Measurements from ENCODE around the gene PCDH9.
"Not testable (repeated sequence)": the region's sequence is repeated elsewhere in the genome, so short reads cannot be mapped to it uniquely, and the experiment has no call there.

The PCDH9 gene

DNA sequence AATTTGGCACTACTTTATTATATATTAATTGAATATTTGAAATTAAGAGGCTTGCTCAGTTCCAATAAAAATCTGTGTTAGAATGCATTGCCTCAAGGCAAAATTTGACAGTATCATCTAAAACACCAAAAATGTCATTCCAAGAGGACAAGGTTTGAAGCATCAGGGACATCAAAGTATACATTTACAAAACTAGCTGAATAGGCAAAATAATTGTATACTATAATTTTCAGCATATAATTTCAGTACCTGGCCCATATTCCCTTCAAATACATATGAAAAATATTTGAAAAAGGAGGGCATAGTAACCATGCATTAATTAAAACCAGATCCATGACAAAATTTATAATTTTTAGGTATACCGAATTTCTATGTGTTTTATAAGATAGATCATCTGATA is 963.8 kb downstream of the PCDH9 start:
- no peak overlapping the region for H3K4me3 ChIP-seq (ENCODE audit: low read depth, low read length)
- in situ Hi-C loops (cut with HindIII; ENCODE audit: low sequenced_read_pairs), result no loop called here
- TF ChIP-seq, protein P1, sequence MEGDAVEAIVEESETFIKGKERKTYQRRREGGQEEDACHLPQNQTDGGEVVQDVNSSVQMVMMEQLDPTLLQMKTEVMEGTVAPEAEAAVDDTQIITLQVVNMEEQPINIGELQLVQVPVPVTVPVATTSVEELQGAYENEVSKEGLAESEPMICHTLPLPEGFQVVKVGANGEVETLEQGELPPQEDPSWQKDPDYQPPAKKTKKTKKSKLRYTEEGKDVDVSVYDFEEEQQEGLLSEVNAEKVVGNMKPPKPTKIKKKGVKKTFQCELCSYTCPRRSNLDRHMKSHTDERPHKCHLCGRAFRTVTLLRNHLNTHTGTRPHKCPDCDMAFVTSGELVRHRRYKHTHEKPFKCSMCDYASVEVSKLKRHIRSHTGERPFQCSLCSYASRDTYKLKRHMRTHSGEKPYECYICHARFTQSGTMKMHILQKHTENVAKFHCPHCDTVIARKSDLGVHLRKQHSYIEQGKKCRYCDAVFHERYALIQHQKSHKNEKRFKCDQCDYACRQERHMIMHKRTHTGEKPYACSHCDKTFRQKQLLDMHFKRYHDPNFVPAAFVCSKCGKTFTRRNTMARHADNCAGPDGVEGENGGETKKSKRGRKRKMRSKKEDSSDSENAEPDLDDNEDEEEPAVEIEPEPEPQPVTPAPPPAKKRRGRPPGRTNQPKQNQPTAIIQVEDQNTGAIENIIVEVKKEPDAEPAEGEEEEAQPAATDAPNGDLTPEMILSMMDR (IDR thresholded peaks at IDR 0.05; ENCODE audit: low read depth, low read length), result no peak
- no peak for DNase-seq (ENCODE audit: low read depth, low spot score)

DNA sequence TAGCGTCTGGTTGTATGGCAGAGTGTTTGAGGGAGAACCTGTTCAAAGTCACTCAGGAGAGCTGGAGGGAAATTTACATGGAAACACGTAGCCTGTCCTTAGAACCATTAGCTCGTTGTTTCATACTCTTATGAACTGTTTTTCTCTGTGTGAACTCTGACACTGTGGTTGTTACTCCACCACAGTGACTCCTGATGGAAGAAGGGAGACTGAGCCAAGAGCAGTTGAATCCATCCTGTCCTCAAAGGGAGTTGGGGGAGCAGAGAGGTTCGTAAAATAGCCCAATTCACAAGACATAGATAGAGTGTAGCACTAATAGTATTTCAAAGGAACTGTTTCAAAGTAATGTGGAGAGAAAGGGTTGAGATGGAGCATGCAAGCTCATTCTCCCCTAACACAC is 964.8 kb downstream of the PCDH9 start:
- in situ Hi-C loops (cut with HindIII; ENCODE audit: low sequenced_read_pairs), result no loop called here
- TF ChIP-seq, protein P1 (IDR thresholded peaks at IDR 0.05; ENCODE audit: low read depth, low read length), result no peak
- H3K4me3 ChIP-seq (ENCODE audit: low read depth, low read length), result no peak overlapping the region
- DNase-seq (ENCODE audit: low read depth, low spot score), result peak; percentile 46

DNA sequence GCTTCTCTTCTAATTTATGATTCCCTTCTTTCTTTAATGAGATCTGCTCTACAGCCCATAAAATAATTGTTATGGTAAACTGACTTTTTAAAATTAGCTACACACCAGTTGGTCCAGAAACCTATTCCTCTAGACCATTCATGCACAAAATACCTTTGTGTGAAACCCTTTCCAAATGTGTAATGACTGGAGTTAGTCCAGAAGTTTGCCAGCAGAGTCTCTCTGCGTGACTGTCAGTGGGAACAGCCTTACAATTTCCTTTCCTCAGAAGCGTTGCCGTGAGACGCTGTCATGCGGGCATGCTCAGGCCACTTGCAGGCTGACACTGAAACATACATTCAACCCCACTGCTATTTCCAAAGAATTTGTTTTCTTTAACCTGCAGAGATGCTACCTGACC is 965.2 kb downstream of the PCDH9 start:
- H3K4me3 ChIP-seq (ENCODE audit: low read depth, low read length), result no peak overlapping the region
- in situ Hi-C loops (cut with HindIII; ENCODE audit: low sequenced_read_pairs), result no loop called here
- TF ChIP-seq, protein P1 (IDR thresholded peaks at IDR 0.05; ENCODE audit: low read depth, low read length), result no peak
- DNase-seq (ENCODE audit: low read depth, low spot score), result peak; percentile 51

DNA sequence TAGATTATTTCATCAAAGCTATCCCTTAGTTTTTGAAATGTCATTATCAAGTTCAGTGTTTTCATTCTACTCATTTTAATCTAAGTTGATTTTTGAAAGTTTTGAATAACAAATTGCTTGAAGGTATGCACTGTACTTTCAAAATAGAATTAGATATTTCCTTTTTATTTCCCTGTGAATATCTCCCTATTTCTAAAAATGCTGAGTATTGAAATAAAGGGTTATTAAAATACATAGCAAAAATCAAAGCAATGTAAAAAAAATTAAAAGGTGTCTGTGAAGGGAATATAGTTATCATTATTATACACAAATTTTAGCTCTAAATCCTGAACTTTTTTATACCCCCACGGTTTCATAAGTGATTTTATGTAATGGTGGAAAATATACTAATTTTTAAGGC is 967.8 kb downstream of the PCDH9 start:
- H3K4me3 ChIP-seq (ENCODE audit: low read depth, low read length), result no peak overlapping the region
- TF ChIP-seq, protein P1 (IDR thresholded peaks at IDR 0.05; ENCODE audit: low read depth, low read length), result no peak
- in situ Hi-C loops (cut with HindIII; ENCODE audit: low sequenced_read_pairs), result no loop called here
- no peak for DNase-seq (ENCODE audit: low read depth, low spot score)

DNA sequence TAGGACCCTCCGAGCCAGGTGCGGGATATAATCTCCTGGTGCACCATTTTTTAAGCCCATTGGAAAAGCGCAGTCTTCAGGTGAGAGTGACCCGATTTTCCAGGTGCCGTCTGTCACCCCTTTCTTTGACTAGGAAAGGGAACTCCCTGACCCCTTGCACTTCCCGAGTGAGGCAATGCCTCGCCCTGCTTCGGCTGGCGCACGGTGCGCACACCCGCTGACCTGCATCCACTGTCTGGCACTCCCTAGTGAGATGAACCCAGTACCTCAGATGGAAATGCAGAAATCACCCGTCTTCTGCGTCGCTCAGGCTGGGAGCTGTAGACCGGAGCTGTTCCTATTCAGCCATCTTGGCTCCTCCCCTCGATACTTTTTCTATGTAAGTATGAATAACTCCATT is 970.7 kb downstream of the PCDH9 start:
- in situ Hi-C loops (cut with HindIII; ENCODE audit: low sequenced_read_pairs); DNase-seq (ENCODE audit: low read depth, low spot score); H3K4me3 ChIP-seq (ENCODE audit: low read depth, low read length): not testable (repeated sequence)

Measured in astrocyte of the spinal cord (primary cell).